HFFc6 (cell line): ENCODE measurements around the gene CFI. TPM values are rescaled to one million over a fixed set of nuclear protein-coding genes. Genes with fewer than 3 reads are reported as not detected.
A peak's percentile ranks its signal among the peaks of the same experiment; 100 is the strongest.

Experiments used
- DNase-seq: peaks from one replicate; pipeline ENCODE4 v3.0.0-alpha.2; 2018
- H3K27ac Mint-ChIP-seq: 2 replicates; pipeline ENCODE4 v1.8.0; 2020; ENCODE audit warnings: mild to moderate bottlenecking, mixed read lengths
- H3K27me3 Mint-ChIP-seq: 2 replicates; pipeline ENCODE4 v1.8.0; 2021; ENCODE audit warnings: mild to moderate bottlenecking, moderate library complexity, mixed read lengths; ENCODE audit not compliant: insufficient read depth
- H3K36me3 Mint-ChIP-seq: 2 replicates; pipeline ENCODE4 v1.8.0; 2021; ENCODE audit warnings: low read depth, mixed read lengths
- H3K4me1 Mint-ChIP-seq: 2 replicates; pipeline ENCODE4 v1.8.0; 2020; ENCODE audit warnings: low read depth, mixed read lengths
- H3K4me3 Mint-ChIP-seq: 2 replicates; pipeline ENCODE4 v1.8.0; 2020; ENCODE audit warnings: mild to moderate bottlenecking, moderate library complexity, mixed read lengths
- H3K9me3 Mint-ChIP-seq: 2 replicates; pipeline ENCODE4 v1.8.0; 2020; ENCODE audit warnings: mild to moderate bottlenecking, mixed read lengths
- CTCF ChIP-seq: fragments of 200-600 bp; sonication (generic); IDR thresholded peaks from 2 replicates; pipeline ENCODE4 v1.5.0; 2021; ENCODE audit warnings: antibody characterized with exemption, mild to moderate bottlenecking
- total RNA-seq, 6 experiments: library from RNA; stranded (reverse); fragmentation: NEBNext Ultra II Directional; extraction: Animal tissue kit (Norgen Biotek cat#: 25700); gene quantifications; 2 replicates in 1 of 6; 3 replicates in 5 of 6; pipeline ENCODE4 v1.2.3, GENCODE V29; 2021

The CFI gene
- total RNA-seq, 6 experiments from 2014 or later = not detected

- Mint-ChIP-seq H3K36me3 (no peaks in the 10 kb centered on the region), H3K27me3 (peaks cover 14% of the 10 kb centered on the region), H3K9me3 (no peaks in the 10 kb centered on the region)
Observed at GRCh38 chr4:109745830-109746229, 56.0 kb downstream of the CFI start.

GRCh38 chr4:109739547-109739946 lies 62.3 kb downstream of the CFI start:
- no peak overlapping the region for H3K27ac Mint-ChIP-seq
- H3K36me3 Mint-ChIP-seq = no peaks in the 10 kb centered on the region
- peaks cover 23% of the 10 kb centered on the region for H3K4me1 Mint-ChIP-seq
- DNase-seq = peak; percentile 22
- H3K4me3 Mint-ChIP-seq = no peak overlapping the region
- no peak for TF ChIP-seq CTCF
- H3K27me3 Mint-ChIP-seq = peaks cover 7% of the 10 kb centered on the region
- no peaks in the 10 kb centered on the region for H3K9me3 Mint-ChIP-seq

More at GRCh38 chr4:109745830-109746229, 56.0 kb downstream of the CFI start:
- no peak overlapping the region for H3K27ac Mint-ChIP-seq
- no peak for DNase-seq
- TF ChIP-seq CTCF = no peak
- H3K4me1 Mint-ChIP-seq = no peaks in the 10 kb centered on the region
- no peak overlapping the region for H3K4me3 Mint-ChIP-seq

- Mint-ChIP-seq H3K36me3 (no peaks in the 10 kb centered on the region), H3K4me3 (no peak overlapping the region), H3K27ac (no peak overlapping the region), H3K27me3 (peaks cover 7% of the 10 kb centered on the region), H3K9me3 (no peaks in the 10 kb centered on the region), H3K4me1 (peaks cover 23% of the 10 kb centered on the region)
- DNase-seq = no peak
- TF ChIP-seq CTCF = no peak
Observed at GRCh38 chr4:109738104-109738872, 63.5 kb downstream of the CFI start.

- peak overlapping the region; percentile 20 for H3K27ac Mint-ChIP-seq
- H3K4me3 Mint-ChIP-seq = no peak overlapping the region
- peak; percentile 22 for DNase-seq
Observed at GRCh38 chr4:109735566-109736365, 66.0 kb downstream of the CFI start.

GRCh38 chr4:109733728-109734127 lies 68.1 kb downstream of the CFI start:
- no peak overlapping the region for H3K4me3 Mint-ChIP-seq
- H3K27me3 Mint-ChIP-seq = no peaks in the 10 kb centered on the region
- no peak for TF ChIP-seq CTCF
- DNase-seq = no peak
- H3K9me3 Mint-ChIP-seq = no peaks in the 10 kb centered on the region
- no peak overlapping the region for H3K27ac Mint-ChIP-seq
- H3K36me3 Mint-ChIP-seq = no peaks in the 10 kb centered on the region
- H3K4me1 Mint-ChIP-seq = peaks cover 31% of the 10 kb centered on the region

More at GRCh38 chr4:109735566-109736365, 66.0 kb downstream of the CFI start:
- peaks cover 30% of the 10 kb centered on the region for H3K4me1 Mint-ChIP-seq
- no peaks in the 10 kb centered on the region for H3K36me3 Mint-ChIP-seq
- H3K27me3 Mint-ChIP-seq = no peaks in the 10 kb centered on the region
- no peak for TF ChIP-seq CTCF
- no peaks in the 10 kb centered on the region for H3K9me3 Mint-ChIP-seq
